ENCODE data around the gene AGBL1. TPM values are rescaled to one million over a fixed set of nuclear protein-coding genes. Genes with fewer than 3 reads are reported as not detected.

AGBL1 gene
- total RNA-seq, 1 experiment from 2014 or later = not detected

DNA sequence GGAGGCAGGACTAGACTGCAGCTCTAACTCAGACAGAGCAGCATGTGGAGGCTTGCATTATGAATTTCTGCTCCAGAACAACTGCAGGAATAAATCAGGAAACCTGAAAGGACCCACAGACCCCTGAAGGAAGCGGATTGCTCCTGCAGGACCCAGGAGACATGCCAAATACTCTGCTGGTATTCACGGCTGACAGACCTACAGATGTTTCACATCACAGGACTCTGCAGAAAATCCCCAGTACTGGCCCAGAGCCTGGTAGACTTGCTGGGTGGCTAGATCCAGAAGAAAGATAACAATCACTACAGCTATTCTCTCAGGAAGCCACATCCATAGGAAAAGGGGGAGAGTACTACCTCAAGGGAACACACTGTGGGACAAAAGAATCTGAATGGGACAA, 942.1 kb downstream of the AGBL1 start:
- Mint-ChIP-seq H3K4me1 (ENCODE audit: low read depth, unreplicated experiment) (no peaks in the 10 kb centered on the region), H3K27ac (ENCODE audit: unreplicated experiment) (no peak overlapping the region), H3K36me3 (ENCODE audit: insufficient read depth, unreplicated experiment) (no peaks in the 10 kb centered on the region), H3K4me3 (ENCODE audit: unreplicated experiment) (no peak overlapping the region), H3K9me3 (ENCODE audit: unreplicated experiment) (peaks cover 12% of the 10 kb centered on the region), H3K27me3 (ENCODE audit: insufficient read depth, unreplicated experiment) (peaks cover 9% of the 10 kb centered on the region)
- Histone ChIP-seq H3K9me3 (no peaks in the 10 kb centered on the region), H3K27me3 (replicated peaks; ENCODE audit: control insufficient read depth, insufficient read depth, low read length) (no peaks in the 10 kb centered on the region), H3K4me3 (ENCODE audit: low read depth, low read length) (no peak overlapping the region), H3K36me3 (ENCODE audit: control insufficient read depth, insufficient read depth, low read length) (no peaks in the 10 kb centered on the region), H3K4me1 (no peaks in the 10 kb centered on the region)
- no TSS peak for BruUV-seq (replicated peaks)
- TF ChIP-seq, protein P1, sequence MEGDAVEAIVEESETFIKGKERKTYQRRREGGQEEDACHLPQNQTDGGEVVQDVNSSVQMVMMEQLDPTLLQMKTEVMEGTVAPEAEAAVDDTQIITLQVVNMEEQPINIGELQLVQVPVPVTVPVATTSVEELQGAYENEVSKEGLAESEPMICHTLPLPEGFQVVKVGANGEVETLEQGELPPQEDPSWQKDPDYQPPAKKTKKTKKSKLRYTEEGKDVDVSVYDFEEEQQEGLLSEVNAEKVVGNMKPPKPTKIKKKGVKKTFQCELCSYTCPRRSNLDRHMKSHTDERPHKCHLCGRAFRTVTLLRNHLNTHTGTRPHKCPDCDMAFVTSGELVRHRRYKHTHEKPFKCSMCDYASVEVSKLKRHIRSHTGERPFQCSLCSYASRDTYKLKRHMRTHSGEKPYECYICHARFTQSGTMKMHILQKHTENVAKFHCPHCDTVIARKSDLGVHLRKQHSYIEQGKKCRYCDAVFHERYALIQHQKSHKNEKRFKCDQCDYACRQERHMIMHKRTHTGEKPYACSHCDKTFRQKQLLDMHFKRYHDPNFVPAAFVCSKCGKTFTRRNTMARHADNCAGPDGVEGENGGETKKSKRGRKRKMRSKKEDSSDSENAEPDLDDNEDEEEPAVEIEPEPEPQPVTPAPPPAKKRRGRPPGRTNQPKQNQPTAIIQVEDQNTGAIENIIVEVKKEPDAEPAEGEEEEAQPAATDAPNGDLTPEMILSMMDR (IDR thresholded peaks at IDR 0.05; ENCODE audit: insufficient read depth in 1 of 2, low read depth in 1 of 2, low read length in 1 of 2, severe bottlenecking in 1 of 2, unreplicated experiment in 1 of 2) = no peak
- ChIA-PET POLR2A (no interaction called here), CTCF (no interaction called here)
- no peak for DNase-seq
- intact Hi-C loops (cut with micrococcal nuclease; ENCODE audit: unreplicated experiment) = no loop called here

GRCh38 chr15:87031540-87032230, 952.0 kb downstream of the AGBL1 start:
- Mint-ChIP-seq H3K36me3 (ENCODE audit: insufficient read depth, unreplicated experiment) (no peaks in the 10 kb centered on the region), H3K27me3 (ENCODE audit: insufficient read depth, unreplicated experiment) (no peaks in the 10 kb centered on the region), H3K4me1 (ENCODE audit: low read depth, unreplicated experiment) (no peaks in the 10 kb centered on the region), H3K4me3 (ENCODE audit: unreplicated experiment) (no peak overlapping the region), H3K9me3 (ENCODE audit: unreplicated experiment) (no peaks in the 10 kb centered on the region), H3K27ac (ENCODE audit: unreplicated experiment) (no peak overlapping the region)
- ChIA-PET POLR2A (no interaction called here), CTCF (no interaction called here)
- intact Hi-C loops (cut with micrococcal nuclease; ENCODE audit: unreplicated experiment) = no loop called here
- H3K4me1 ChIP-seq = no peaks in the 10 kb centered on the region
- BruUV-seq (replicated peaks) = no TSS peak
- no peak for DNase-seq
- H3K4me3 ChIP-seq (ENCODE audit: low read depth, low read length) = no peak overlapping the region
- no peaks in the 10 kb centered on the region for H3K36me3 ChIP-seq (ENCODE audit: control insufficient read depth, insufficient read depth, low read length)
- no peaks in the 10 kb centered on the region for H3K9me3 ChIP-seq
- TF ChIP-seq, protein P1 (IDR thresholded peaks at IDR 0.05; ENCODE audit: insufficient read depth in 1 of 2, low read depth in 1 of 2, low read length in 1 of 2, severe bottlenecking in 1 of 2, unreplicated experiment in 1 of 2) = no peak
- H3K27me3 ChIP-seq (replicated peaks; ENCODE audit: control insufficient read depth, insufficient read depth, low read length) = no peaks in the 10 kb centered on the region

GRCh38 chr15:87032295-87032694, 952.6 kb downstream of the AGBL1 start:
- H3K4me1 ChIP-seq = no peaks in the 10 kb centered on the region
- H3K4me3 ChIP-seq (ENCODE audit: low read depth, low read length) = no peak overlapping the region
- intact Hi-C loops (cut with micrococcal nuclease; ENCODE audit: unreplicated experiment) = no loop called here
- Mint-ChIP-seq H3K27me3 (ENCODE audit: insufficient read depth, unreplicated experiment) (no peaks in the 10 kb centered on the region), H3K27ac (ENCODE audit: unreplicated experiment) (no peak overlapping the region), H3K36me3 (ENCODE audit: insufficient read depth, unreplicated experiment) (no peaks in the 10 kb centered on the region), H3K9me3 (ENCODE audit: unreplicated experiment) (no peaks in the 10 kb centered on the region), H3K4me1 (ENCODE audit: low read depth, unreplicated experiment) (no peaks in the 10 kb centered on the region), H3K4me3 (ENCODE audit: unreplicated experiment) (no peak overlapping the region)
- no TSS peak for BruUV-seq (replicated peaks)
- DNase-seq = no peak
- no peaks in the 10 kb centered on the region for H3K36me3 ChIP-seq (ENCODE audit: control insufficient read depth, insufficient read depth, low read length)
- CTCF ChIA-PET = no interaction called here
- no peaks in the 10 kb centered on the region for H3K27me3 ChIP-seq (replicated peaks; ENCODE audit: control insufficient read depth, insufficient read depth, low read length)
- POLR2A ChIA-PET = no interaction called here
- H3K9me3 ChIP-seq = no peaks in the 10 kb centered on the region
- TF ChIP-seq, protein P1 (IDR thresholded peaks at IDR 0.05; ENCODE audit: insufficient read depth in 1 of 2, low read depth in 1 of 2, low read length in 1 of 2, severe bottlenecking in 1 of 2, unreplicated experiment in 1 of 2) = no peak
